HG02870 (cell line): ENCODE data around the gene CARNS1.

Source experiments
- ATAC-seq: cut with Tn5 transposase; IDR thresholded peaks from one replicate; pipeline ENCODE4 v1.9.1; 2021; ENCODE audit warnings: mild to moderate bottlenecking, moderate library complexity; ENCODE audit not compliant: unreplicated experiment

CARNS1 gene

DNA sequence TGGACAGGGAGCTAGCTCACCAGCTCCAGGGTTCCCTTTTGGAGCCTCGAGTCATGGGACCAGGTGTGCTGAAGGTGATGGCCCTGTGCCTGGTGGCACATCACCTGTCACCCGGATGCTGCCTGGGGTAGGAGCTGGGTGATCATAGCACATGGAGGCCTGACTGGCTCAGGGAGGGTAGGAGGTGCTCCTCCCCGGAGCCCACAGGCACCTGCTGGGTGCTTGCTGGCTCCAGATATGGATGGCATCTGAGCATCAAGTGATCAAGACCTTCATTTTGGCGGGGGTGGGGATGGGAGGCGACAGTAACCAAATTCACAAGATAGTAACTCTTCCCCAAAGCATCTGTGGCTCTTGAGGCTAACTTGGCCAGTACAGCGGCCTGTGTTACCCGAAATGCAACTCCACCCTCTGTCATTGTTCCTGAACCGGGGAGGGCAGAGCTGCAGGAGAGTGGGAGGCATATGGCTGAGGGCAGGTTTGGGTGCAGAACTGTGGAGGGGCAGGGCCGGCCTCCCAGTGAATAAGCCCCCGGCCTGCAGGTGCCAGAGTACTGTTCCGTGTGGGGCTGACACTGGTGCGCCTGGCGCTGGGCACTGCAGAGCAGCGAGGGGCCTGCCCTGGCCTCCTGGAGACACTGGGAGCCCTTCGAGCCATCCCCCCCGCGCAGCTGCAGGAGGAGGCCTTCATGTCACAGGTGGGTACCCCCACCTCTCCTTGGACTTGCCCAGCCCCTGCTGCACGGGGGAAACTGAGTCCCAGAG, 6.9 kb upstream of the CARNS1 start:
- no peak for ATAC-seq

DNA sequence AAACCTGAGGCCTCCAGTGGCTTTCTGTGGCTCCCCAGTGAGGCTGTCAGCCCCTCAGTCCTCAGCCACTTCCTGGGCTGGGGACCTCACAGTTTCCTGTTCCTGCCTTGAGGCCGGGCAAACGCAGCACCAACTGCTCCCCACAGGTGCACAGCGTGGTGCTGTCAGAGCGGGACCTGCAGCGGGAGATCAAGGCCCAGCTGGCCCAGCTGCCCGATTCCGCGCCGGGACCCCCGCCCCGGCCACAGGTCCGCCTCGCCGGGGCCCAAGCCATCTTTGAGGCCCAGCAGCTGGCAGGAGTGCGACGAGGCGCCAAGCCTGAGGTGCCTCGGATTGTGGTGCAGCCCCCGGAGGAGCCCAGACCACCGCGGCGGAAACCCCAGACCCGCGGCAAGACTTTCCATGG, 6.2 kb upstream of the CARNS1 start:
- ATAC-seq = peak; percentile 37

DNA sequence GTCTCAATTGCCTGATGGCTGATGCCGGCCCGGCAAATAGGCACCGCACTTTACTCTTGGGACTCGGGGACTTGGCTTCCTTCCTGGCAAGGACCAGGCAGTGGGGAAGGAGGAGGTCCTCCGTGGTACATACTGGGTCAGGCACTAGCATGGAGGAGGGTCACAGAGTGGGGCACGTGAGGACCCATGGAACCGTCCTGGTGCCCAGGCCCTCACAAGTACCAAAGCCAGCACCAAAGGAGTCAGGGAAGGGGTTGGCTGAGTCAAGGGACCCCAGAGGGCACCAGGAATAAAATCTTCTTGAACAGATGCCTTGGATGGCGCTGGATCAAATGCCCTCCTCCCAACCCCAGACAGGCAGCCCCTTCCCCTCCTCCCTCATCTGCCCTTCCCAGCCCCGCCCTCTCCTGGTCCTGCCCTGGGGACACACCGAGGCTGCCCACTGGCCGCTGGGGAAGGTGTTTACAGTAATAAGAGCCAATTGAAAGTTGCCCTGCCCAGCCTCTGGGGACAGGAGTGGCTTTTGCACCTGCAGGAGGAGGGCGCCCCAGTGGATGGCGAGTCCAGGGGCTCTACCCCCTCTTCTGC, 5.6 kb upstream of the CARNS1 start:
- ATAC-seq = no peak

GRCh38 chr11:67410369-67410831, 5.1 kb upstream of the CARNS1 start:
- no peak for ATAC-seq

DNA sequence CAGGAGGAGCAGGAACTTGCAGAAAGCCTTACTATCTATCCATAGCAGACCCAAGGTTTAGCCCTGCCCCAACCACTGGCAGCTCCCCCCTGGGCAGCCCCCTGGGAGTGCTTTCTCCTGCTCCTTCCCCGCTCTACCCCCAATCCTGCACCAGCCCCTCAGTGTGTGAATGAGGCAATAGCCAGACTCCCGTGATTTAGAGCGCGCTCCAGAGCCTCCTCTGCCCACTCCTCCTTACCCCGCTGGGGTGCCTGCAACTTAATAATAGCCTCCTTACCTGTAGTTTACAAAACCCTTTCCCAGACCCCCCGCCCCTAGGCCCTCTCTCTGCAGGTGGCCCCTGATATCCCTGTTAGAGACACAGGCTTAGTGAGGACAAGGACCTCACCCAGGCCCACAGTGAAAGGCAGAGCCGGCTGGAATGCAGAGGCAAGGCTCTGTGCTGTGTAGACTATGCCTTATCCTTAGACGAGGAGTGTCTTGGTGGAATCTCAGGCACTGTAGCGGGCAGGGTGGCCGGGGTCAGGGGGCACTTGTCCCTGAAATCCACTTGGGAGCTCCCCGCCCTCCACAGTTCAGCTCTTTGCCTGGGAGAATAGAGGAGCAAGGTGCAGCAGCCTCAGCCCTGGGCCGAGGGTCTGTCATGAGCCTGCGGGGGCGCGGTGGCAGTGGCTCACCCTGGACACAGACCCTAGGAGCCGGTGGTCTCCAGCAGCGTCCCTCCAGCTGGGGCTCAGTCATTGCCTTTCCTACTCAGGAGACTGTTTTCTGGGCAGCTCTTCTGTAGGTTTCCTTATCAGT, 4.3 kb upstream of the CARNS1 start:
- no peak for ATAC-seq

DNA sequence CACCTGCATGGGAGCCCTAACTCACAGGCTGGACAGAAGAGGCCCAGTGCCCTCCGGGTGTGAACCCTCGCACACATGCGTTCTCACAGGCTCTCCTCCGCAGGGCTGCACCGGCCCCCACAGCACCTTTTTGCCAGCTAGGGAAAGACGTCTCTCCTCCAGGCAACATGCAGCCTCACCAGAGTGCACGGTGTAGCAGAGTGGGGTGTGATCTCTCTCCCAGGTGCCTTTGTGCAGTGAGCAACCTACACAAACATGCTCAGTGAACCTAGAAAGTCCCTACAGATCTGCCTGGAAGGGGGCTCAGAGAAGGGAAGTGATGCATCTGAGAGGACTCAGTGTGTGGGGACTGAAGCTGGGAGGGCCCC, 3.7 kb upstream of the CARNS1 start:
- no peak for ATAC-seq

- no peak for ATAC-seq
Measured at GRCh38 chr11:67412495-67413179, 2.8 kb upstream of the CARNS1 start.

GRCh38 chr11:67413266-67413849, 2.1 kb upstream of the CARNS1 start:
- ATAC-seq = no peak

- ATAC-seq = no peak
Measured at GRCh38 chr11:67416416-67417335, 1.2 kb downstream of the CARNS1 start.

DNA sequence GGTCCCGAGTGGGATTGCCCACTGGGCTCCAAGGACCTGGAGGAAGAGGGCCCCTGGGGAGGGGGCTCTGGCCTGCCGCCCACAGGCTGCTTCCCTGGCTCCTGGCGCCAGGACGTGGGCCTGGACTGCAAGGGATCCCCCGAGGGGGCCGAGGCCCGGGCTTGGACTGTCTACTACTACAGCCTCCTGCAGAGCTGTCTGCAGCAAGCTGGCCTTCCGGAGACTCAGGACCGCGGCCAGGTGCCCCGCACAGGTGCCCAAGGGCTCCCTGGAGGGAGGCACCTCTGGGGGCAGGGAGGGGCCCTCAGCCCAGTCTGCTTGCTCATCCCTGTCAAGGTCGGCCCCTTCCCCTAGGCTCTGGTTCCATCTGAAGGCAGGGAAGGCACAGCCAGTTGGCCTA, 1.9 kb downstream of the CARNS1 start:
- no peak for ATAC-seq

GRCh38 chr11:67418476-67419281, 3.2 kb downstream of the CARNS1 start:
- ATAC-seq = no peak

- no peak for ATAC-seq
Measured at GRCh38 chr11:67419325-67420049, 4.0 kb downstream of the CARNS1 start.

GRCh38 chr11:67420147-67420645, 4.7 kb downstream of the CARNS1 start:
- ATAC-seq = no peak

GRCh38 chr11:67420646-67421429, 5.4 kb downstream of the CARNS1 start:
- peak; percentile 92 for ATAC-seq

- ATAC-seq = no peak
Measured at GRCh38 chr11:67421430-67422031, 6.1 kb downstream of the CARNS1 start.

DNA sequence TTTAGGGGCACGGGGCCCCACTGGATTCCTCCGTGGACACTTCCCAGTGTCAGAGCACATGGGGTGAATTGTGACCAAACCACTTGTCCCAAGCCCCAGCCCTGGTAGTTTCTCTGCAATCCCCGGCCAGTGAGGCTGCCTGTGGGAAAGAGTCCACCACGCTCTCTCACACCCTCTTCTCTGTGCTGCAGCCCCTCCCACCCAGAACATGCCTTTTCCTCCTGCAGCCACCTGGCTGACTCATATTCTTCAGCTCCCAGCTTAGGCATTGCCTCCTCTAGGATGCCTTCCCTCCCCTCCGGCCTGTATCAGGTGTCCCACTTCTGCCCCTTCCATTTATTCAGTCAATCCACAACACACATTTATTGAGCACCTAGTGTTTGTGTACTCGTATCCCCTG, 7.4 kb downstream of the CARNS1 start:
- ATAC-seq = no peak

- no peak for ATAC-seq
Measured at GRCh38 chr11:67423466-67423865, 8.0 kb downstream of the CARNS1 start.
